NB4 (cell line): ENCODE data around the gene TM4SF5.

ENCODE experiments used
- CTCF ChIP-seq: IDR thresholded peaks from one replicate; pipeline ENCODE4 v1.5.1; 2012; ENCODE audit warnings: low read depth, low read length
- MAX ChIP-seq: IDR thresholded peaks from 2 replicates; pipeline ENCODE4 v1.6.1; 2011; ENCODE audit warnings: low read depth, low read length

DNA sequence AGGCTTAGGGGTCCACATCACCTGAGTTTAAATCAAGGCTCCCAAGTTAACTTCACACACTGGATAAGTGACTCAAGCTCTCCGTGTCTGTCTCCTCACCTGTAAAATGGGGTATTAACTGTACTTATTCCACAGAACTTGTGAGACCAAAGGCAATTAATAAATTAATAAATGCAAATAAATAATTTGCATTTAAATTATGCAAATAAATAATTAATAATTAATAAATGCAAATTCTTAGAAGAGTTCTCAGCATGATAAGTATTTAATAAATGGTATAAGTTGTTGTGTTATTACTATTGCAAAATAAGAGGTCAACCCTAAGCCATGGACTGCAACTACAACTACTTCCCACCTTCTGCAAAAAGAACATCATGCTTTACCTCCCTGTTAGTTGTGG is 18.3 kb upstream of the TM4SF5 start:
- TF ChIP-seq MAX, result no peak
- TF ChIP-seq CTCF, result no peak
